ENCODE results near the gene NAV2. TPM values are rescaled to one million over a fixed set of nuclear protein-coding genes. Genes with fewer than 3 reads are reported as not detected.
"Not testable (repeated sequence)": the region's sequence is repeated elsewhere in the genome, so short reads cannot be mapped to it uniquely, and the experiment has no call there.

The NAV2 gene
- polyA plus RNA-seq, 5 donors, result 14.5 to 25.1 (median 21.0) TPM

DNA sequence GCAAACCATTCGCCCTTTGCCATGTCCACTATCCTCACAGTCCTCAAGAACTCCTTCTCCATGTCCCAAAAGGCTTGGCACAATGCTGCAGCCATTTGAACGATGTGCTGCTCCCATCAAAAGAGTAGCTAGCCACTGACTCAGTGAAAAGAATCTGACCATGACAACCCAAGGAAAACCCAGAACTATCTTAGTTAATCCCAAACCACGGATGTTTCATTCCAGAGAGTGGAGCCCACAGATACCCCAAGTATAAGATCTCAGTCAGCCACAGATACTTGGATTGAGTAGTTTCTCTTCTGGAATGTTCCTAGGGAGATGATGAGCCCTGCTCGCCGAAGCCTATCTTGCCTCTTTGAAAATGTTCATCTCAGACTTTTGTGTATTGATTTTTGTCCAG lies 176.9 kb downstream of the NAV2 start:
- DNase-seq, result no peak

DNA sequence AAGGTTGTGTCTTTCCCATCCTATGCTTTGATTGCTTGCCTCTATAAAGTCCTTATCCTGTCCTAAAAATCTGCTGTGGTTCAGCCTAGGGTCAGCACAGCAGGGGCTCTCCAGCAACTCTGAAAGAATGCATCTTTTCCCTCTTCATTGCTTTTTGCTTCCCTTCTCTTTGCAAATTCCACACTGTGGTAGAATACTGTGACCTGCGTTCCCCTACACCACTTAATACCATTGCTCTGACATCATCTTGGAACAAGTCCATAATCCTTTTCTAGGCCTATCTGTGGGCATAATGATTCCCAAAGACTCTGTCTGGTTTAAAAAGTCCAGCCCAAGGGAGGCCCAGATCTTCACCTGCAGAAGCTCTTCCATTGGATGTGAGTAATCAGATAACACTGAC lies 177.7 kb downstream of the NAV2 start:
- no peak for DNase-seq

DNA sequence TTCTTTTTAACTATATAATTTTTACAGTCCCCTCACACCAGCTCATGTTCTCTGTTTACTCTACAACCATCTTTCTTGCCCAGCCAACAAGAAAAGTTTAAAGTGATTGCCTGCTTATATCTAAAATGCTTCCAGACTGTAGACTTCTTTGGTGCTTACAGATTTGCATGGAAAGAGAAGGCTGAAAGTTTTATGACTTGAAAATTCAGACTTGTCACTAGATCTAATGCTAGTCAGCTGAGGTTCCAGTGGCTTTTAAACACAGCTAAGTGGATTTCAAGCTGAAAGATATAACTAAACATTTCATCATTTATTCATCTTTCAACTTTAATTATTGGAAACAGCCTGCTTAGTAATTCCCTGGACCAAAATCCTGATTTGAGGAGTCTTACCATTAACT lies 178.4 kb downstream of the NAV2 start:
- peak in 1 of 2 donors; percentile 68 for DNase-seq

DNA sequence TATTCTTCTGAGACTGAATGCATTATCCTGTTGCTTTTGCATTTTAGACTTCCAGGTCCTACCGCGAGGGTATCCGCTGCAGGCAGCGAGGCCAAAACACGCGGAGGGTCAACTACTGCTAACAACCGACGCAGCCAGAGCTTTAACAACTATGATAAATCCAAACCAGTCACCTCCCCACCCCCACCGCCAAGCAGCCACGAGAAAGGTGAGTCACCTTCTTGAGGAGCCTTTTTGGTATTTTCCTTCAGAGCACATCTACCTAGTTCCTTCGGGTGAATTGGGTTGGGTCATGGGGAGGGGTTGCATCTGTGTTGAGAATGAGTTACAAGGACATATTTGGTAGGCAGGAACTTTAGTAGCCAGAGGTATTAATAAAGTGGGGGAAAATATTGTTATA lies 179.8 kb downstream of the NAV2 start:
- DNase-seq, result no peak

DNA sequence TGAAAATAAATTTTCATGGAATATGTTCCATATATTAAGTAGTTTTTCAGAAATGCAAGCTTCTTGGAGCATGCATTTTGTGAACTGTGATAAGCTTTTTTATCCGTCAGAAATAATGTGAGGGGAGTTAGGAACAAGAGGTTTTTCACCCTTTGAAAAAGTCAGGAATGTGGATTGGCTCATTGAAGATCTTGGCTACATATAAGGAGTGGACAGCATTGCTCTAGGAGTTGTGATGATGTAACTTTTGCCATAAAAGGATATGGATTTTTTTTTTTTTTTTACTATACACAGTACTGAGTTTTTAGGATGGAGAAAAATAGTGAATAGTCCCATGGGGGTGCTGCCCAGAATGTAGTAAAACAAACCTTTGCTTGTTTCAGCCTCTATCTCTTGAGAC lies 180.2 kb downstream of the NAV2 start:
- no peak for DNase-seq

DNA sequence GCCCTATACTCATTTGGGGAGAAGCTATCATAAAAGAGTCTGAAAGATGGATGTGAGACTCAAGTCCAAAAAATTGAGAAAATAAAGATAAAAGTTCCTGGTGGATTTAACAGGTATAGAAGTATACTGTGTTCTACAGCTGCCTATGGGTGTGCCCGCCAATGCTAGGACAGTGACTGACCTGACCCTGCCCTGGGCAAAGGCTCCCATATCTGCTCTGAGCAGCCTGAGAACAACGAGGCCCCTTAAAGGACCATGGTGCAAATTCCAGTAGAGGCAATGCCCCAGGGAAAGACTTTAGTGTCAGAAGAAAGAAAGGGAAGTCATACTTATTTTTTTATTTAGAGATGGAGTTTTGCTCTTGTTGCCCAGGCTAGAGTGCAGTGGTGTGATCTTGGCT lies 181.8 kb downstream of the NAV2 start:
- no peak for DNase-seq

DNA sequence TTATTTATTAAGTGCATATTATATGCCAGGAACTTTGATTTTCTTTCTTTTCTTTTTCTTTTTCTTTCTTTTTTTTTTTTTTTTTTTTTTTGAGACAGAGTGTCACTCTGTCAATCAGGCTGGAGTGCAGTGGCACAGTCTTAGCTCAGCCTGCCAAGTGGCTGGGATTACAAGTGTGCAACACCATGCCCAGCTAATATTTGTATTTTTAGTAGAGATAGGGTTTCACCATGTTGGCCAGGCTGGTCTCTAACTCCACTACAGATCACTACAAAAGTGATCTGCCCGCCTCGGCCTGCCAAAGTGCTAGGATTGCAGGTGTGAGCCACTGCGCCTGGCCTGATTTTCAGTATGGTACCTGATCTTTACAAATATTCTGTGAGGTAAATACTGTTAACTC lies 182.4 kb downstream of the NAV2 start:
- DNase-seq, result not testable (repeated sequence)

DNA sequence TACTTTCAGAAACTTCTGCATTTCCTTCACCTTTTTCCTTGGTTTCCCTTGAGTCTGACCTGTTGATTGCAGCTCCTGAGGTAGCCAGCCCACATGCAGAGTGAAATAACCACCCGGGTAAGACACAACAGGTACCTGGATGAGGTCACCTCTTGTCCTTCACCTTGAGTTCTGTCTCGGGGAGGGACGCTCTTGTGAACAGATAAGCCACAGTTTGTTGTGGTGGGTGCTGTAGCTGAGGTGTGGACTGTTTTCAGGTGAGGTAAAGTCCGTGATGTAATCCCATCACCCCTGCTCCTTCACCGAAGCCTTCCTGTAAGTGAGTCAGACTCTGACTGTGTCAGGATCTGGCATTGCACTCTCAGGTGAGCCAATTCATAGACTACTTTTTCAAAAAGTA lies 183.1 kb downstream of the NAV2 start:
- no peak for DNase-seq

DNA sequence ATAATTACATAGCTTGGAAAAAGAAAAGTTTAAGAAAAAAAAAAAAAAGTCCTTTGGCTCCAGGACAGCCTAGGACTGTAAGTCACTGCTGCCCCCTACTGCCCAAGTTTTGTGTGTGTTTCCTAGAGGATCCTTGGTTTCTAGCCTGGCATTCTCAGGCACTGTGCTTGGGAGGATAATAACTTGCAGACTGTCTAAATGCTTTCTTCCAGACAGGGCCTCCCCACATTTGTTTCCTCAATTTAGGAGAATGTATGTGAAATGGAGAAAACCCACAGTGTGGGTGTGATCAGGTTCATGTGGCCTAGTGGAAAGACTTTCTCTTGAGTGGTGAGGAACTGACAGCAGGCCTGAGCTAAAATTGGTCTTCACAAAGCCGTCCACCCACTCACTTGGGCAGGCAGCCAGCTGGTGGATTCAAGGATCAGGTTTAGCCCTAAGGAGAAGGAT lies 191.0 kb downstream of the NAV2 start:
- DNase-seq, result peak; percentile 61 to 75

DNA sequence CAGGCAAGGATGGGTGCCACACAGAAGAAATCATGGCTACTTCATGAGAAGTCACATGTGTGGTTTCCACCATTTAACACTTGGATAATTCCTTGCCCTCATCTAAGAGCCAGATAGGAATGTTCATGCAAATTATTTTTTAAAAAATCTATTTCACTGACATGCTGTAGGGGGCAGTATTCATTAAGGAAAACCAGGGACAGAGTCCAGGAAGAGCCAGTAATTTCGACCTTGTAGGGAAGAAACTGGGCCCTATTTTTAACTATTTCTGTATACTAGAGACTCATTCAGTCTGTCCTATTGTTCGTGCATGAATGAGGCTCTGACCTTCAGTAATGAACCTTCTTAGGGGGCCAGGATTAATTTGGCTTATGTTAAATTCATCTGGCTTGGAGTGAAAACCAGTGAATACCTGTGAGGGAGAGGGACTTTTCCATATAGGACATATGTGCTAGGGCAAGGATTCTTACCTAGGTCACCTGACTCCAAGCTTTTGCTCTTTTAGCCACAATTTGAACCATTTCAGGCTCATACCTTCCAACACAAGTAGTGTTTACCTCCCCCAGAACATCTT lies 192.7 kb downstream of the NAV2 start:
- no peak for DNase-seq

DNA sequence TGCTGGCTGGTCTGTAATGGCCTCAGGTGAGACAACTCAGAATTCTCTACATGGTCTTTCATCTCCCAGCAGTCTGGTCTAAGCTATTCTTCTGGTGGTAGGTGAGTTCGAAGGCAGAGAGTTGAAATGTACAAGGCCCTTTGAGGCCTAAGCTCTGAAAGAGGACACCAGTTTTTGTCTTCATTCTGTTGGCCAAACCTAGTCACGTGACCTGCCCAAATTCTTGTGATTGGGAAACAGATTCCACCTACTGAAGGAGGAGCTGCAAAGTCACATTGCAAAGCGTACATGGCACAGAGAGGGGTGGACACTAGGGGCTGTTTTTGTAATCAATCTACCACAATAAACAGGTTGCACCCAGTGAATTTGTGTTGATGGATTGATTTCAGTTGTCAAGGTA lies 193.5 kb downstream of the NAV2 start:
- no peak for DNase-seq

DNA sequence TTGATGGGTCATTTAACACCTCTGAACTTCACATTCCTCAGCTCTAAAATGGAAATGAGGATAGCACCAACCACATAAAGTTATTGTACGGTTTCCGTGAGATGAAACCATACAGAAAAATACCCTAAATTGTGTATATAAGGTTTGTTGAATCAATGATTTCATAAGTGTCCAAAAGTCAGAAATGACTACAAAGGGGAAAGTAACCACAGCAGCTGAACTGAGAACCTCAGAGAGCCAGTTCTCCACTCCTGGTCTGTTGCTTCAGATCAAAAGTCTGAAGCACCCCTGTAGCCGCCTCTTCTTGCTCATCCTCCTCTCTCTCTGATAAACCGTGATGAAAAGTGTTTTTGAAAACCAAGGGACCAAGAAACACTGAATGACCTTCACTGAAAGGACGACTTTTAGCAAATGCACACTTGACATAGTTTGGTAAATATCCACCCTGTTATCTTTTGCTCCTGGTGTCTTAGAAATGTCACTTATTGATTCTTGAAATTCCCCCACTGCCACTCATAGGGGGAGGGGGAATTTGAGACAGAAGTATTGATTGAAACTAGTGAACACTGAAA lies 194.5 kb downstream of the NAV2 start:
- DNase-seq, result no peak

DNA sequence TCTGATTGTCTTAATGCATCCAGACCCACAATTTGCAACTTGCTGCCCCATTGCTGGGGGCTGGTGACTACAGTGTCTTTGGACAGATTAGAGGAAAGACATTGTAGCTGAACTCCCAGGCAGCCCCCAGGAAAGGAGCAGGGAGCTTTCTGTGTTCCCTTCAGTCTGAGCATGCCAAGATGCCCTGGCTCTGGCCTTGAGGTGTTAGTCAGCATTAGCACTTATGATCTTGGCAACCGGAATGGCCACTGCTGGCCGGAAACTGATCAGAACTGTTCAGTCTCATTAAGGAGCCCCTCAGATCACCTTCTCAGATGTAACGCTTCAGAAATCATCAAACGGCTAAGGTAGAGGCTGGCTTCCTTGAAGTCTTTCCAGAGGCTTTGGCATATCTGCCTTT lies 195.2 kb downstream of the NAV2 start:
- DNase-seq, result no peak

DNA sequence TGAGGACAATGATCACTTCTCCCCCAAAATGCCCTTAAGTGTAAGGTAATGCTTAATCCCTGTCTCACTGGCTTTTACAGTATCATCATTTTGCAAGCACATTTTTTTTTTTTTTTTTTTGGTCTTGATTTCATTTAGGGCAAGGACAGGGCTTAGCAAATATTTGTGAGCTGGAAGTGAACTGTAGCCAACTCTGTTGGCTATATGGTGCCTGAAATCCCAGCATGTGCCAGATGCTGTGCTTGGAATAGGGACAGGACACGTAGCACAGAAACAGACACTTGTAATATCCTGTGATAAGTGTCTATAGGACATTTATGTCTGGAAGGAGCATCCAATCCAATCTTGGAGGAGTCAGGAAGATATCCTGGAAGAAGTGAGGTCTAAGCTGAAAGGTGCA lies 198.3 kb downstream of the NAV2 start:
- DNase-seq, result peak in 1 of 2 donors; percentile 36

DNA sequence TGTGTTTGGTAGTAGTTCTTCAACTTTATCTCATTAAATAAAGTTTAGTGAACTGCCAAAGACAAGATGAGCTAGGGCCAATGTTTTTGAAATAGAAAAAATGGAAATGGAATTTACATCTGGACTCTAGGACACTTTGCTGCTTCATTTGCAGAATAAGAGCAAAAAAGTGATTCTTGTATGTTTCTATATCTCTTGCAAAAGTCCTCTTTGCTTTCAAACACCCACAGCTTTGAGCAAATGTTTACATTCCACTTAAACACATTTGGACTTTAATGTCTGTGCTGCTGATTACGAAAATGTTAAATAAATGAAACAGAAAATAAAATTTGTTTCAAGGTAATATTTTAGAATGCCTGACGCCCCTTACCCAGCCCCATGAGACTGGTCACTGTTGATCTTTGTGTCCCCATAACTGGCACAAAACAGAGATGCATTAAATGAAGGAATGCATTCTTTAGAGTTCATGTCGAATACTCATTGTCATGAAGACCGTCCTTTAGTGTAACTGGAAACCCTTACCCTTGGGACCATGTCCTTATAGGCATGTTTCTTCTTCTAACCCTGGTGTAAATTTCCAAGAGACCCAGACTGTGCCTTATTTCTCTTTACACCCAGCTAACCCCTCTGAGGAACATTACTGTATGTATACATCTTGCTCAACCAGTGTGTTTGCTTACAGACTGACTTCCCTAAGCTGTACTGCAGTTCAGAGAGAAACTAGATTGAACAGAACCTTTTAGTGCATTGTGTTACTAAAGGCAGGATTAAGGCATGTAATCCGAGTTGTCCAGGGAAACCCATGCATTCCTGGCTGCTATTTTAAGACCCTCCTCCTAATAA lies 199.7 kb downstream of the NAV2 start:
- peak; percentile 55 to 65 for DNase-seq

DNA sequence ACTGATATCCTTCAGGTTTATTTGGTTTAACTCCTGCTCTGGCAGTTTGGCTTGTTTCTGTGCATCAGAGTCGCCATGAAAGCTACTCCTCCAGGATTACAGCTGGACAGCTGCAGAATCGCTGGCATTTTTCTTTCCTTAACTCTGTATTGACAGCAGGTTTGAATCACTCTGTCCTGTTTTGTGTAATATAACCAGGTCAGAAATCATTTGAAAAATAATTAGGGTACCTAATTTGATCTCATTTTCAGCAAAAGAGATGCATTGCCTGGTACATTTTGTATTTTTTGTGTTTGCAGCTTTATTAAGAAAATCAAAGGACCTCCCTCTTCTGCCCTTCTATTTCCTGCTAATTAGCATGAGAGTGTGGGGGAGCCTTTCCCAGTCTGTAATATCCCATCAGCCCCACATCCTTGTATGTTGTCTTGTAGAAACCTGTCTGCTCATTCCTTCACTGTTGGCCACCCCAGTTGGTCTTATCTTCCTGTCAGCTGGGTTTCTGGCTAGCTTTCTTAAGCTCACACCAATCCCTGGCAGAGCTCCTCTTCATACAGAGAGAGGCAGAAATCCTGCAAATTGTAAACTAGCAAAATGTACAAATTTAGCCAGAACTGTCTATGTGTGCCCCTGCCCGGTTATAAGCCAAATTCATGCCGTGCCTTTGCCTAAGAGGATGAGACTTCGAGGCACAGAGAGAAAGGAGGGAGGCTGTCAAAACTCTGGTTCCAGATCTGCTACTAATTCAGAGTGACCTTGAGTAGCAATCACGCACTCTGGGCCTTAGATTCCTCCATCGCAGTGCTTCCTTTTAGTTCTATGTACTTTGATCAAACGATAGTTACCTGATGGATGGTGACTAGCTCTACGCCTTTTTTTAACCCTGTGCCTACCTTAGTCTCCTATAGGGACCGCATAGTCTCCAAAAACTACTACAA lies 200.6 kb downstream of the NAV2 start:
- DNase-seq, result peak in 1 of 2 donors; percentile 40

DNA sequence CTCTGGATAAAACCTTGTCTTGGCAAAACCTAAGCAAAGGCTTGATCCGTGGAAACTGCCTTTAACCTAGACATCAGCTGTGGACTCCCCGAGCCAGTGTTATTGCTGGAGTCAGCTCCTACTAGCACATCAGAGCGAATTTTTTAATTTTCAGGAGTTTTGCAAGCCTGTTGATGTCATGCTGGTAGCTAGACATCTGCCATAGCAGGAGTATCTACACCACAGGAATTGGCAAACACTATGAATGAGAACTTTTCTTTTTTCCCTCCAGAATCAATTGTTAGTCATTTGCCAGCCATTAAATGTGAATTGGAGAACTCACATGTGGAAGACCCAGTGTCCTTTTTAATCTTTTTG lies 201.2 kb downstream of the NAV2 start:
- no peak for DNase-seq

DNA sequence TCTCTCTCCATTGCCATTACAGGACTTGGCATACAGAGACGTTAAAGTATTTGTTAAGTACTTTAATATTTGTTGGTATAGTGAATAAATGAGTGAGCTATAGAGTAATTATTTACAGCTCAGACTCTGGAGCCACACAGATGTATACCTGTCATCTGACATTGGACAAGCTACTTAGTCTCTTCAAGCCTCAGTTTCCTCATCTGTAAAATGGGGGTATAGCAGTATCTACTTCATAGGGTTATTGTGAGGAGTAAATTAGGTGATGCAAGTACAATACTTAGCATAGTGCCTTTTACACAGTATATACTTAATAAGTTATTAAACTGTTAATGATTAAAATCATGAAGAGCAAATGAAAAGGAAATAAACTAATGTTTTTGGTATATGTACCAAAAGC lies 203.2 kb downstream of the NAV2 start:
- no peak for DNase-seq

DNA sequence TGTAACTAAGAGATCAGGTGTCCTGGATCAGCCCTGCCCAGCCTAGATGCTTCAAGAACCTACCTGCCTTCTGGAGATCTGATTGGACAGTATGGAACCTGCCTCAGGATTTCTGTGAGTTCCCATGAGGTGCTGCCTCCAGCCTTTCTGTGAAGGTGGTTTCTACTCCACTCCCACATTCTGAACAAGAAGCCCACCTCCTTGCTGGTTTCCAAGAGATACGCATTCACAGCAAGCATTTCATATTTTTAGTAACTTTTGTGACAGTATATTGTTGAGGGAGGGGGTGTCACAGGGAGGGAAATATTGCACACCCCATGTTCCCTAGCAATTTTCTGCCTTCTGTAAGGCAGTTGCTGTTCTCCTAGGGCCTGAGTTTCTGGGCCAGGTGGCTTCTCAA lies 204.4 kb downstream of the NAV2 start:
- DNase-seq, result no peak

DNA sequence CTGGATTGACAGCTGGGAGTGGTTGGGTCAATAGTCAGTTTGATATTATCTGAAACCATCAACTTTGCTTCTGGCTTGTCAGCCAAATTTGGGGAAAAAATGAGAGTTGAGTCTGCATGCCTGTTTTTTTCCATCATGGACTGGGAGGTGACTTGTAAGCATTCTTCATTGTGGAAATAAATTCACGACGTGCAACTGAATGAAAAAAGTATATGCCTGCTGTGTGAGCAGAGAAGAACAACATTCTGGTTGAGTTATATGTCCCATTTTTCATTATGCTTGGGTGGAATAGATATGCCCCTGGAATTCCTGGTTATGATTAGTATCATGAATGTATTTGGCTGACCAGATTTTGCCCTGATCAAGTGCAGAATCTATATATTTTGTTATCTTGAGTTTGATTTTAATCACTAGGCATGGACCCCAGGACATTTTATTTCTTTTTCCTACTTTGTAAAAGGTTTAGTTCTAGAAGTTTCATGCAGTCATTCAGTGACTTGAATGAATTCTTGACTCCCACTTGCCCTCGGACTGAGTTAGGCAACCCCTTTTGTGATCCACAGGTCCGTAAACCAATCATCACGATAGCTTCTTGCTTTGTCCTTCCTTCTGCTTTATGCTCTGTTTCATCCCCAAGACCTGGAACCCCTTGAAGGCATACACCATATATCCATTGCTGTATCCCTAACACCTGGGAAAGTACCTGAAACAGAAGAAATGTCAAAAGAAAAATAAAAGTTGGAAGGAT lies 205.8 kb downstream of the NAV2 start:
- DNase-seq, result no peak

DNA sequence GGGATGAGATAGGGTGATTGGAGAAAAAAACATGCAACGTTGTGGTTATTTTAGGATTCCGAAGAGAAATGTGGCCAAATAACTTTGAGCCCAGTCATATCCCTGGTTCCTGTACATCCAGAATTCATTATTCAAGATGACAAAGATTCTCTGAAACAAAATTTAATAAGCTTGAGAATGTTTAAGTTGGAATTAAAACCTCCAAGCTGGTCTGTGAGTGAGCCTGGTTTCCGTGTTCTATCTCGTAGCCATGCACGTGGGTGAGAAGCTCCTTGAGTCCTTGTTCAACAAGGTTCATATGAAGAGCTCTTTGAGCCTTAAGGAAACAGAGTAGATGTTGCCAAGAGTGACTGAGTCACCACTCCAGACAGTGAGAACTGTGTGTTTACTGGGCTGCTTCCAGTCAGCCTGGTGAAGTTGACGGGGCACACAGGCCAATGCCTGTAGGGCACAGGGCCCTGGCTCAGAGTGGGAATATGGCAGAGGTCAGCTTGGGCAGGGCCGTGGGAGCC lies 206.5 kb downstream of the NAV2 start:
- DNase-seq, result peak; percentile 43 to 47

Measured in right lung (tissue), 5 donors.